HG02884 (cell line): ENCODE data around the gene AXIN1.
"Not testable (repeated sequence)": the region's sequence is repeated elsewhere in the genome, so short reads cannot be mapped to it uniquely, and the experiment has no call there.

Source experiments
- ATAC-seq: cut with Tn5 transposase; IDR thresholded peaks from one replicate; pipeline ENCODE4 v1.9.1; 2021; ENCODE audit warnings: mild to moderate bottlenecking, moderate library complexity; ENCODE audit not compliant: unreplicated experiment

Gene AXIN1

DNA sequence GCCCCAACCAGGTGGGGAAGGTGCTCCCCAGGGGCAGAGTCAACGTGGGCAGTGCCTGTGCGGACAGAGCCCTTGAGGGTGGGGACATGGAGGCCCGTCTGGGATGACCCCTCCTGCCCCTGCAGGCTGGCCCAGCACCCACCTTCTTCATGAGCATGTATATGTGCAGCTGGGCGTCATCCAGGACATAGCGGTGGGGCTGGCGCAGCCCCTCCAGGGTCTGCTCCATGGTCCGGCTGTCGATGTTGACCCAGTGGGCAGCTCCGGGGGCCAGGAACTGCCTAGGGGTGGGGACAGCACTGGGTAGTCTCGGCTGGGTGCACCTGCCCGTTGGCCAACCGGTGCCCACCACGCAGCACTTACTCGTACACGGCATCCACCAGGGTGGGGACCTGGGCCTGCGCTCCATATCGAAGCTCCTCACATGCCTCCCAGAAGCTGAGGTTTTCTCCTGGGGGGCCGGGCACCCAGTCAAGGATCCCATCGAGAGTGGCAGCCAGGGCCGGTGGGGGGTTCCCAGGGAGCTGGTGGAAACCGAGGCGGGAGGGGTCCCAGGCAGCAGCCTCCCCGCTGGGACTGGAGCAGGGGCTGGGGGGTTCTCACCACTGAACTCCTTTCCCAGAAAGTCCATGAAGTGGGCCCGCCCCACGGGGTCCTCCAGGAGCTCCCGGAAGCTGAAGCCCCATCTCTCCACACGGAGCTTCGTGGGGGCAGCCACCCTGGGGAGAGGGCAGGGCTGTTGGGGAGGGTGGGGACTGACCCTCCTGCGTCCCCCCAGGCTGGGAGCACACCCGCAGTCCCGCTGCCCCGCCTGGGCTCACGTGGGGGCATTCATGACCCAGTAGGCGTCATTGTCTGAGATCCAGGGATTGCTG lies 81.9 kb downstream of the AXIN1 start:
- no peak for ATAC-seq

DNA sequence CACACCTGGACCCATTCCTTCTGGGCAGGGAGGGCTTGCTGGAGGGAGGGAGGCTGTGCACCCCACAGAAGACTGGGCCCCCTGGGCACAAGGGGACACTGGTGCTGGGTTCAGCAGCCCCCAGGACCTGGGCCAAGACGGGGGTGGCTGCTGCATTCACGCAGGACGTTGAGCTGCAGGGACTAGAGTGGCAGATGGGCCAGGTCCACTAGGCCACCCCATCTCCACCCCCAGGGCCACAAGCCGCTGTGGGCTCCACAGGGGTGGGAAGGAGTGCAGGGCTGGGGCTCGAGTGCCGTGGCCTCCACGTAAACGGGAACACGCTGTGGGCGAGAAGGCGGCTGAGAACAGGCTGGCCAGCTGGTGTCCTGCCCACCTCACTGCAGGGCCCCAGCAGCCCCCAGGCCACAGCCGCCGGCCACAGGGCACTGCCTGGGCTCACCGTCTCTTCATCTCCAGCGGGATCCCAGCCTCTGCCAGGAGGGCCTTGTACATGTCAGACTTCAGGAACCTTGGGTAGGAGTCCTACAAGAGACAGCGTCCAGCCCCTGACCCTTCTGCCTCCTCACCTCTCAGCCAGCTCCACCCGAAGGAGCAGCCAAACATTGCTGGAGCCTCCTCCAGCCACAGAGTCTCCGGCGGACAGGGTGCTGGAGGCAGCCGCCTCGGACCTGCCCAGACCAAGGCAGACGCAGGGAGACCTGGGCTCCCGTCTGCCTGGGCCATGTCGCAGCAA lies 83.3 kb downstream of the AXIN1 start:
- no peak for ATAC-seq

DNA sequence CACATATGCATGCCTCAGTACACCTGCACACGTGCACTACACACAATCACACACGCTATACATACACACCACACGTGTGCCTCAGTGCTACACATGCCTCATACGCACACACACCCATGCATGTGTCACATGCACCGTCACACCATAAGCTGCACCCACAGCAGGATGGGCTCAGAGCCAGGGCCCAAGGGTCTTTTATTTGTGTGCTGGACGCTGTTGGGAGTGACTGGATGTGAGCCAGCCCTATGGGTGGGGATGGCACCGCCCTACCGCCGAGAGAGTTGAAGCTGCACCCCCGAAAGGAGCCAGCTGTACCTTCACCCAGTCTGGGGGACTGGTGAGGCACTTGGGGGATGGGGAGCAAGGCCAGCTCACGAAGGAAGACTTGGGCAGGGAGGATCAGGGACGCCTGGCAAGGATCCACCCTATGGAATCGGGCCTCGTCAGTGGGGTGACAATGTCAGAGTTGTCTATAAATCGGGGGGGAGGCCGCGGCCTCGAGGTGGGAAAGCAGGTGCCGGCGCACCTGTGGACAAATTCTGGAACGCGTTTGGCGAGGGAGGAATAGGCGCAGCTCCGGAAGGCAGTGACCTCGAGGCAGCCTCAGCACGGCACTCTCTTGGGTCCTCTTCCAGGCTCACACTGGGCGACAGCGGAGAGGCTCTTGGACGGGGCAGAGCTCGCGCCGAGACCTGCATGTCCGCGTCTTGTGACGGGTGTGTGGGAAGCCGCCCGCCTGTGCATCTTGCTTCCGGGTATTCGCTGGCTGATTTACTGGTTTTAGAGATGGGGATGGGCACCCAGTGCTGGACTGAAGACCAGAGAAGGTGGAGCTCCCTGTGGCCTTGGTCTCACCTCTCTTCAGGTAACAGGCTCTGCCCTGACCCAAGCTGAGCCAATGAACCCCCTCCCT lies 84.1 kb downstream of the AXIN1 start:
- no peak for ATAC-seq

DNA sequence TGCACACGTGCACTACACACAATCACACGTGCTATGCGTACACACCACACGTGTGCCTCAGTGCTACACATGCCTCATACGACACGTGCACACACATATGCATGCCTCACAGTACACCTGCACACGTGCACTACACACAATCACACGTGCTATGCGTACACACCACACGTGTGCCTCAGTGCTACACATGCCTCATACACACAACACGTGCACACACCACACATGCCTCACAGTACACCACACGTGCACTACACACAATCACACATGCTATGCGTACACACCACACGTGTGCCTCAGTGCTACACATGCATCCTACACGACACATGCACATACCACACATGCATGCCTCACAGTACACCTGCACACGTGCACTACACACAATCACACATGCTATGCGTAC lies 85.0 kb downstream of the AXIN1 start:
- ATAC-seq: not testable (repeated sequence)

DNA sequence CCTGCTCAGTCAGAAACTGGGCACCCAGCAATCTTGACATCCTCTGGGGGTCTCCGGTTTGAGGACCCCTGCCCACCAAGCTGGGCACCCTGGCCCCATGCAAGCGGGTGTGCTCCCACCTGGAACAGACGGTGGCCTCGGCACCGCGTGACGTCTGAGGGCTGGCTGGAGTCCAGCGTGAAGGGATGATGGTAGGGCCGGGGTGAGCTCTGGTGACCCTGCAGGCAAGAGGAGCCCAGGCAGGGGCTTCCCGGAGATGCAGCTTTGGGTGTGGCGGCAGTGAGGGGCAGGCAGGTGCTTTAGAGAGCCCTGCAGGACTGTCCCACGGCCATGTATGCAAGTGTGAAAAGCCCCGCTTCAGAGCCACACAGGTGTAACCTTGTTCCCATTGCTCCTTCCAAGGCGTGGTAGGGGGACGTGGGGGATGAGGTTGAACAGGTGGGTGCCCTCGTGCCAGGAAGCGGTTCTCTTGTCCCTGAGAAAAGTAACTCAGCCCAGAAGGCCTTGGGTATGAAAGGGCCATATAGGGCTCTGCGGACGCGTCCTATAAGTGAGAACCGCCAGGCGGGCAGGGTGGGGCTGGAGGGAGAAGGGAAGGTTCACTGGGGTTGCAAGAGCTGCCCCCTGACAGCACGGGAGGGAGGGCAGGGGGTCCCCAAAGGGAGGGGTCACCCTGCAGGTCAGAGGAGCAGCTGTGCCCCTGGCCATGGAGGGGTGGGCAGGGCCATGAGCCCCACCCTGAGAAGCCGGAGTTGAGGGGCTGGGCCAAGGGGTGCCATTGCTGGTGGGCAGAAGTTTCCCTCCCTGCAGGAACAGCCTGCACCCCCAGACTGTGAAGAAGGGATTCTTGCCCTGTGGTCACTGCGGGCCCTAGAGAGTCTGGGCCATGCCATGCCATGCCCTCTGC lies 86.0 kb downstream of the AXIN1 start:
- ATAC-seq: no peak

DNA sequence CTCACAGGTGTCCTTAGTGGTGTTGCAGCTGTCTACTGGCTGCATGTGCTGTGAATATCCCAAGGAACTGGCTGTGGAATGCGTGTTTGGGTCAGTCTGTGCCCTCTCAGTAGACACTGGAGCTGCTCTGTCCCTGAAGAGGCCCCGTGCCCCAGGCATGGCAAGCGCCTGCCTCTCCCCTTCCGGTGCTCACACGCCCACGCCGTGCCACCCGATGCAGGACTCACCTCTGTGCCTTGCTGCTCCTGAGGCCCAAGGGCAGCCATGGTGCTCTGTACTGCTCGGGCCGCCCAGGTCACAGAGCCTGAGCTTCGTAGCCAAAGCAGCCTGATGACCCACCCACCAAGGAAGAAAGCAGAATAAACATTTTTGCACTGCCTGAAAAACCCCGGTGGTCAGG lies 86.8 kb downstream of the AXIN1 start:
- ATAC-seq: no peak

DNA sequence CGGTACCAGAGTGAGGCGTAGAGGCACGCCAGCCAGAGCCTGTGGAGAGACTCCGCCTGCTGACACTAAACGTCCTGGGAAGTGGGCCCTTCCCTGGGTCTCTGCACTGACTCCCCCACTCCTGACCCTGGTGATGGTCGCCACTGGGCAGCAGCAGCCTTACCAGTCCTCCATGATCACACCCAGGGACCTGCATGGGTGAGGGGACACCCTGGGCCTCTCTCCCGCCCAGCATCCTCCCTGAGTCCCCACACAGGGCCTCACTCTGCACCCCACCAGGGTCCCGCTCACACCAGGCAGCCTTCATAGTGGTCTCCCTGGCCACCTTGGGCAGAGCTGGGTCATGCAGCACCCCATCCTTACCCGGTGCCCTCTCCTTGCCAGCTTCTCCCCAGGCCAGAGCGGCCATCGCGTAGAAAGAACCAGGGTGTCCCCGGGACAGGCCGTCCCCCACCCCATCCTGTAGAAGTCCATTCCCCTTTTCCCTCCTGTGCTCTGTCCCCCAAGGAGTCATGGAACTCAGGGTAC lies 87.5 kb downstream of the AXIN1 start:
- no peak for ATAC-seq

DNA sequence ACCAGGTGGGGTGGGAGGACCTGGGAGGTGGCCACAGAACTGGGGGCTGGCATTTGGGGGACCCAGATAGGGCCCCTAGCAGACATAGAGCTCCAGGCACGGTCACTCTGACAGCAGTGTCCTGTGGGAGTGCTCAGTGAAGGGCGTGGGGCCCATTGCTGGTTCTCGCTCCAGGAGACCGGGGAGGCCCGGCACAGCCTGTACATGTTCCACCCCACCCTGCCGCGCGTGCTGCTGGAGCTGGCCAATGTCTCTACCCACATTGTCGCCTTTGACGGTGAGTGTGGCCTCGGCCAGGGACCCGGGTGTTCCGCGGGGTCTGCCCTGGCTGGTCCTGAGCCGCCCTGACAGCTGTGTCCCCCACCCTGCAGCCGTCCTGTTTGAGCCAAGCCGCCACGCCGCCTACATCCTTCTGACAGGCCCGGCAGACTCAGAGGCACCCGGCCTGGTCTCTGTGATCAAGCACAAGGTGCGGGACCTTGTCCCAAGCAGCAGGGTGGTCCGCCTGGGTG lies 88.0 kb downstream of the AXIN1 start:
- no peak for ATAC-seq

DNA sequence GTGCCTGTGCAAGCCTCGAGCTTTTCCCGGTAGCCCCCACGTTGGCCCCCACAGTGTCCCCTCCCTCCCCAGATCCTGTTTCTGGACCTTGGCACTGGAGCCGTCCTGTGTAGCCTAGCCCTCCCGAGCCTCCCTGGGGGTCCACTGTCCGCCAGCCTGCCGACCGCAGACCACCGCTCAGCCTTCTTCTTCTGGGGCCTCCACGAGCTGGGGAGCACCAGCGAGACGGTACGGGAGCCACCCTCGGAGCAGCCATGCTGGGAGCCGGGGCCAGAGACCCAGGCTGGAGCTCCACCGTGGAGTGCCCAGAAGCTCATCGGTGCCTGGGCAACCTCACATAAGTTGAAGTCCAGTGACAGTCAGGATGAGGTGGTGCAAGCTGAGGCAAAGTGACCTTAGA lies 88.6 kb downstream of the AXIN1 start:
- no peak for ATAC-seq

DNA sequence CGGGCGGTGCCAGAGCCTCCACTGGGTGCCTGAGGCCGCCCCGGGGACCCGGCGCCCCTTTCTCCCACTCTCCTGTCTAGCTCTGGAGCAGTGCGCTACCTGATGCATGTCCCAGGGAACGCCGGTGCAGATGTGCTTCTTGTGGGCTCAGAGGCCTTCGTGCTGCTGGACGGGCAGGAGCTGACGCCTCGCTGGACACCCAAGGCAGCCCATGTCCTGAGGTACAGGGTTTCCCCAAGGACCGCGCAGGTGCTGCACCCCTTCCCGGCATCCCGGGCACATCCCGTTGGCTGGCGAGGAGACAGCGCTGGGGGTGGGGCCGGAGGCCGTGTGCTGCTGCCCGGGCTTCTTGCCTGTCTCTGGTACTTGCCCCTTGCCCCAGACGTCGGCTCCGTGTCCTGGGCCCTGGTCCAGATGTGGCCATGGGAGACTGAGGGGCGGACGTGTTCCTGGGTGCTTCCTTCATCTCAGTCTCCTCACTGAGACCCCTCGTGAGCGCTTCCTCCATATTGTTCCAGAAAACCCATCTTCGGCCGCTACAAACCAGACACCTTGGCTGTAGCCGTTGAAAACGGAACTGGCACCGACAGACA lies 89.2 kb downstream of the AXIN1 start:
- ATAC-seq: no peak

DNA sequence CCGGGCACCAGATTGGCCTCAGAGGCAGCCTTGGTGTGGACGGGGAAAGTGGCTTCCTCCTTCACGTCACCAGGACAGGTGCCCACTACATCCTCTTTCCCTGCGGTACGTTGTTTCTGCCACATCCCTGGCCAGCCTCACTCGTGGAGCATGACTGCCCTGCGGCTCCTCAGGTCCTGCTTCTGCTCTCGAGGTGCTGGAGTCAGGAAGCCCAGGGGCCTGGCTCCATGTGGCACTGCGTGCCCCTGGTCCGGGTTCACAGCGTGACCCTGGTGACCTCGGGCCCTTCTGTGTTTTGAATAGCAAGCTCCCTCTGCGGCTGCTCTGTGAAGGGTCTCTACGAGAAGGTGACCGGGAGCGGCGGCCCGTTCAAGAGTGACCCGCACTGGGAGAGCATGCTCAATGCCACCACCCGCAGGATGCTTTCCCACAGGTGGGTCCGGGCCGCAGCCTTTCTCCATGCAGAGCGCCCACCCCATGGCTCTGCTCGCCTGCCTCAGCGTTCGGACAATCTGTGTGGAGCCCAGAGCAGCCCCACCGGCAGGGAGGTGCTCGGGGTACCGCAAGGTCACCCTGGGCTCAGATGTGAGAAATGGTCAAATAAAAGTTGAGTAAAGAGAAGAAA lies 90.3 kb downstream of the AXIN1 start:
- ATAC-seq: no peak

DNA sequence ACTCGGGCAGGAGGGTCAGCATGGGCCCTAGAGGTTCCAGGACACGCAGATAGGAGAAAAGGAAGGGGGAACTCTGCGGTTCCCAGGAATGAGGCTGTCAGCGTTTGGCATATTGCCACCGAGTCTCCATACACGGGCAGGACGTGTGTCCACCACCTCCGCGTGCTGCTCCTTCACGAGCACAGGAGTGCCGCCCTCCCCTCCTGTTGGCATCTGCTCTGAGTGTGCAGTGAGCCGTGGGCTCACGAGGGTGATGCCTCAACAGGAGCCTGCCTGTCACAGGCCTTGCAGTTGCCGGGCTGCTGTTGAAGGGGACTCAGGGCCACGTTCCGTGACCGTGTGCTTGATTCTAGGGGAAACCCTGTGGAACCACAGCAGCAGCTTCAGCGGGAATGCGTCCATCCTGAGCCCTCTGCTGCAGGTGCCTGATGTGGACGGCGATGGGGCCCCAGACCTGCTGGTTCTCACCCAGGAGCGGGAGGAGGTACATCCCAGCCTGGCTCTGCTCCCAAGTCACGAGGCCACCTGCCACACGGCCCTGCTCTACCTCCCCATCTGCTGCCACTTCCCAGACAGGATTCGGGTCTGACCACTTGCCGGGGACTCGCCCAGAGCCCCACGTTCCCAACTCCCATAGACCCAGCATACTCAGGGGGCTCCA lies 91.4 kb downstream of the AXIN1 start:
- no peak for ATAC-seq

DNA sequence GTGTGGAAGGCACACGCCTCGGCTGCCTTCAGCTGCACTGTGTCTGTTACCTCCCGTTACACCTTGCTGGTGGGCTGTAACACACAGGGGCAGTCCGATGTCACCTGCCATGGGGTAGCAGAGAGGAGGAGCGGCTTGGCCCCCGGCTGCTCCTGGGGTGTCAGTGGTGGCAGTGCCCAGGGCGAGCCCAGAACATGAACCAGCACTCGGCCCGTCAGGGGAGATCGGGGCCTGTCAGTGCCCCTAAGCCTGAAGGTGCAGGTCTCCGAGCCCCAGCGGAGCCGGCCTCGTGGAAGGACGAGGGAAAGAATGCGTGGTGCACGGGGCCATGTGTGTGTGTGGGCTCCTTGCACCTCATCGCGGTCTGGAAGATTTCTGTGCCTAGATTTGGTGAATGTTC lies 92.2 kb downstream of the AXIN1 start:
- no peak for ATAC-seq

DNA sequence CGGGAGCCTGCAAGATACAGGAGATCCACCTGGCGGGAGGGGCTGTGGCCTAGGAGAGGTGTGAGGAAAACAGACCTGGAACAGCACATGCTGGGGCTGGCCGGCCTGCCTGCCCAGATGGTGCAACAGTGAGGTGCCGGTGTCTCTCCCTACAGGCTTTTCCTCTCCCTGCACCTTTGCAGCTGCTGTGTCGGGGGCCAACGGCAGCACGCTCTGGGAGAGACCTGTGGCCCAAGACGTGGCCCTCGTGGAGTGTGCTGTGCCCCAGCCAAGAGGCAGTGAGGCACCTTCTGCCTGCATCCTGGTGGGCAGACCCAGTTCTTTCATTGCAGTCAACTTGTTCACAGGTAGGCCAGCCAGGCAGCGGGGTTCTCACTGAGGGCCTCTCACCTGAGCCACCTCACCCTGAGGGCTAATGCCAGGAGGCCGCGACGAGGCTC lies 92.7 kb downstream of the AXIN1 start:
- no peak for ATAC-seq

DNA sequence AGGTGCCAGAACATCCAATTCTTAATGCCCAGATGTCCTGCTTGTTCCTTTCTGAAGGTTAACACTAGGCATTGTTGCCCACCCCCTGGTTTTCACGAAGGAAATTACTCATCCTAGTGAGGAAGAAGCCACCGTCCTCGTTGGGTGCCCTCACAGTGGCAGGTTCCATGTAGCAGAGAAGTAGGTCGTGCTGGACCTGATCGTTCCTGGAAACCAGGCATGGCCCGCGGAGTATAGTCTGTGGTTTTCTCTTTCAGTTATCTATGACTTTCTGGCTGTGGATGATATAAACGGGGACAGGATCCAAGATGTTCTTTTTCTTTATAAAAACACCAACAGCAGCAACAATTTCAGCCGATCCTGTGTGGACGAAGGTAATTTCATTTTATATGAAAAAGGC lies 93.3 kb downstream of the AXIN1 start:
- no peak for ATAC-seq

DNA sequence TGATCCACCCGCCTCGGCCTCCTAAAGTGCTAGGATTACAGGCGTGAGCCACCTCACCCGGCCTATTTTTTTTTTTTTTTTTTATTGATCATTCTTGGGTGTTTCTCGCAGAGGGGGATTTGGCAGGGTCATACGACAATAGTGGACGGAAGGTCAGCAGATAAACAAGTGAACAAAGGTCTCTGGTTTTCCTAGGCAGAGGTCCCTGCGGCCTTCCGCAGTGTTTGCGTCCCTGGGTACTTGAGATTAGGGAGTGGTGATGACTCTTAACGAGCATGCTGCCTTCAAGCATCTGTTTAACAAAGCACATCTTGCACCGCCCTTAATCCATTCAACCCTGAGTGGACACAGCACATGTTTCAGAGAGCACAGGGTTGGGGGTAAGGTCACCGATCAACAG lies 94.4 kb downstream of the AXIN1 start:
- not testable (repeated sequence) for ATAC-seq

DNA sequence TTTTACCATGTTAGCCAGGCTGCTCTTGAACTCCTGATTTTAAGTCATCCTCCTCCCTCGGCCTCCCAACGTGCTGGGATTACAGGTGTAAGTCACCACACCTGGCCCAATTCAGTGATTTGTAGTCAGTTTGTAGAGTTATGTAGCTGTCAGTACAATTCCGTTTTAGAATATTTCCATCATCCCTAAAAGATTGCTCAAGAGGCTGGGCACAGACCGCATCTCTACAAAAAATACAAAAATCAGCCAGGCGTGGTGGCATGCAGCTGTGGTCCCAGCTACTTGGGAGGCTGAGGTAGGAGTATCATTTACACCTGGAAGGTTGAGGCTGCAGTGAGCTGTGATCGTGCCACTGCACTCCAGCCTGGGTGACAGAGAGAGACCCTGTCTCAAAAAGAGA lies 97.3 kb downstream of the AXIN1 start:
- ATAC-seq: no peak

DNA sequence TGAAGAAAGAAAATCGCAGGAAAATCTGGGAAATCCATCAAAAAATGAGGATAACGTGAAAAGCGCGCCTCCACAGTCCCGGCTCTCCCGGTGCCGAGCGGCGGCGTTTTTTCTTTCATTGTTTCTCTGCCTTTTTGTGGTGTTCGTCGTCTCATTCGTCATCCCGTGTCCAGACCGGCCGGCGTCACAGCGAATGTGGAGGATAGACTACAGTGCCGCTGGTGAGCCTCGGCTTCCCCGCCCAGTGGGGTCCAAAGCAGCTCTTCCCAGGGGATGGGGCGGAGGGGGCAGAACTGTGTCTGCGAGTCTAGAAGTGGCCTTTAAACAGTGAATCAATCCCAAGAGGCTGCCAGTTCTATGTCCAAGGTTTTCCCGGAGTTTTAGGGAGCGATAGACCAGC lies 98.1 kb downstream of the AXIN1 start:
- no peak for ATAC-seq
